Caco-2 (cell line): Measurements from ENCODE around the gene CRHR1. TPM values are rescaled to one million over a fixed set of nuclear protein-coding genes. Genes with fewer than 3 reads are reported as not detected.

Experiments used
- BruUV-seq: library from RNA; stranded (reverse); fragments of 400-500 nt; replicated peaks from 2 replicates; lab custom pipeline; 2021; lab: Mats Ljungman, UMichigan
- CTCF ChIA-PET: fragments of 300-600 bp; sonication (Branson Sonifier 250); formaldehyde crosslinking; loops from one replicate; lab custom pipeline; 2022; ENCODE audit warnings: antibody characterized with exemption; lab: Charles Lee
- POLR2A ChIA-PET: fragments of 300-600 bp; sonication (Branson Sonifier 250); formaldehyde crosslinking; loops from one replicate; lab custom pipeline; 2022; ENCODE audit warnings: antibody characterized with exemption; lab: Charles Lee
- DNase-seq, 2 experiments: peaks; one replicate each; pipeline versions ENCODE4 v3.0.0 to v3.0.0-alpha.2; 2020 to 2022
- H3K27me3 ChIP-seq: replicated peaks from 2 replicates; pipeline ENCODE4 v1.6.0; 2011; ENCODE audit warnings: low read length; ENCODE audit not compliant: control insufficient read depth, insufficient read depth
- H3K36me3 ChIP-seq: 2 replicates; pipeline ENCODE4 v1.5.1; 2011; ENCODE audit warnings: low read length; ENCODE audit not compliant: control insufficient read depth, insufficient read depth
- H3K4me1 ChIP-seq: fragments of 250-450 bp; sonication (Bioruptor Pico); 2 replicates; pipeline ENCODE4 v1.5.1; 2020; ENCODE audit warnings: mild to moderate bottlenecking
- H3K4me3 ChIP-seq: 2 replicates; pipeline ENCODE4 v1.5.1; 2011; ENCODE audit warnings: low read depth, mild to moderate bottlenecking, control low read depth, low read length
- H3K9me3 ChIP-seq: fragments of 250-450 bp; sonication (Bioruptor Pico); 2 replicates; pipeline ENCODE4 v1.5.1; 2020; ENCODE audit warnings: mild to moderate bottlenecking, moderate library complexity
- H3K27ac Mint-ChIP-seq: one replicate; pipeline ENCODE4 v1.8.0; 2022; ENCODE audit warnings: mixed read lengths; ENCODE audit not compliant: unreplicated experiment
- H3K27me3 Mint-ChIP-seq: one replicate; pipeline ENCODE4 v1.8.0; 2022; ENCODE audit warnings: mixed read lengths; ENCODE audit not compliant: insufficient read depth, unreplicated experiment
- H3K36me3 Mint-ChIP-seq: one replicate; pipeline ENCODE4 v1.8.0; 2022; ENCODE audit warnings: mild to moderate bottlenecking, mixed read lengths; ENCODE audit not compliant: insufficient read depth, unreplicated experiment
- H3K4me1 Mint-ChIP-seq: one replicate; pipeline ENCODE4 v1.8.0; 2022; ENCODE audit warnings: low read depth, mixed read lengths; ENCODE audit not compliant: unreplicated experiment
- H3K4me3 Mint-ChIP-seq: one replicate; pipeline ENCODE4 v1.8.0; 2022; ENCODE audit warnings: mild to moderate bottlenecking, moderate library complexity, mixed read lengths; ENCODE audit not compliant: unreplicated experiment
- H3K9me3 Mint-ChIP-seq: one replicate; pipeline ENCODE4 v1.8.0; 2022; ENCODE audit warnings: mixed read lengths; ENCODE audit not compliant: unreplicated experiment
- CTCF ChIP-seq, 2 experiments: fragments of 200-600 bp in 1 of 2; IDR thresholded peaks; 1 replicate in 1 of 2; 2 replicates in 1 of 2; pipeline versions ENCODE4 v1.5.1 to v1.8.0; 2011 to 2022; ENCODE audit warnings: antibody characterized with exemption in 1 of 2, control low read depth in 1 of 2, inconsistent platforms in 1 of 2, low read depth in 1 of 2, low read length in 1 of 2, mild to moderate bottlenecking in 1 of 2, moderate library complexity in 1 of 2; ENCODE audit not compliant: insufficient read depth in 1 of 2, severe bottlenecking in 1 of 2, unreplicated experiment in 1 of 2
- intact Hi-C: fragments of 100-400 bp; cut with micrococcal nuclease; formaldehyde crosslinking; loops from one replicate; pipeline ENCODE4 v1.10.0; 2022; ENCODE audit not compliant: unreplicated experiment
- total RNA-seq: library from RNA; stranded (reverse); gene quantifications from 2 replicates; pipeline ENCODE4 v1.2.3, GENCODE V29; 2022

CRHR1 gene
- total RNA-seq, 1 experiment from 2014 or later: not detected

DNA sequence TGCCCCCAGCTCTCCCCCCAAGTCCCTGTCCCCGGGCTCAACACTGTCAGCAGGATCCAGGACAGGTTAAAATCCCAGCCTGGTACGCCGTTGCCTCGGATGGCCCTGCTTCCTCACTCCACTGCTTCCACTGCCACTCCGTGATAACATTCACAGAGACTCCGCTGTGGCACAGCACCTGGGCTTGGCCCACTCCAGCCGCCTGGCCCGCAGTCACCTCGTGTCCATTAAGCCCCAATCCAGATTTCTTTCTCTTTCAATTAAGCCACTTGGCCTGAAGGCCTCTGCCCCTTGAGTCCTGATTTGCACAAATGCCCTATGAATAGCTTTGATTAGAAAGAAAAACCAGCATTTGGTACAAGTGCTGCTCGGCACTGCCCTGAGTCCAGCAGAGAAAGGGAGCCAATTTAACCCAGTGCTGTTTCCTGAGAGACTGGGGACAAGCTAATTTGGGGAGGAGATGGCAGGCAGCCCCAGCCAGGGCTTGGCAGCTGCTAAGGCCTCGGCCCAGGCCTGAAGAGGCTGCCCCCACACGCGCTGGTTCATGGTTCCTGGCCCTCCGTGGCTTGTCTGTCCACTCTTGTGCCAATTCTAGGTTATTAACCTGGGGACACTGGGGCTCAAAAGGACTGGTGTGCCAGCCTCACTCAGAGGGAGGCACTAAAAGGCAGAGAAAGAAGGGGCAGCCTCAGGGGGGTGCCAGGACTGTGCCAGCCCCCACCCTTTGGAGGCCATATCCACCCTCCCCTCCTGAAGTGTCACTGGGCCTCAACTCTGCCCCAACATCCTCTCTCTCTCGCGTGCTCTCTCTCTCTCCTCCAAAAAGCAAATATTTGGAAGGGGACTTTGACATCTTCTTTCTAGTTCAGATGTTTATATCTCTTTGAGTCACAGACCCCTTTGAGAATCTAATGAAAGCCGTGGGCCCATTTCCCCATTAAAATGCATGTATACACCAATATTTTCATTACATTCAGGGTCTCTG is 30.8 kb downstream of the CRHR1 start:
- Histone ChIP-seq H3K4me3 (no peak overlapping the region), H3K27me3 (no peaks in the 10 kb centered on the region), H3K36me3 (no peaks in the 10 kb centered on the region), H3K4me1 (no peaks in the 10 kb centered on the region), H3K9me3 (0 out of 2 replicates have a peak, but pooled peaks cover 2% of the 10 kb centered on the region)
- Mint-ChIP-seq H3K27me3 (peaks cover 3% of the 10 kb centered on the region), H3K36me3 (no peaks in the 10 kb centered on the region), H3K9me3 (no peaks in the 10 kb centered on the region), H3K4me3 (no peak overlapping the region), H3K4me1 (peaks cover 9% of the 10 kb centered on the region), H3K27ac (no peak overlapping the region)
- ChIA-PET POLR2A (no interaction called here), CTCF (no interaction called here)
- no TSS peak for BruUV-seq
- TF ChIP-seq CTCF (IDR thresholded peaks at IDR 0.05; ENCODE audit: insufficient read depth in 1 of 2, low read depth in 1 of 2, low read length in 1 of 2, severe bottlenecking in 1 of 2, unreplicated experiment in 1 of 2): no peak
- DNase-seq: no peak
- intact Hi-C loops: no loop called here

DNA sequence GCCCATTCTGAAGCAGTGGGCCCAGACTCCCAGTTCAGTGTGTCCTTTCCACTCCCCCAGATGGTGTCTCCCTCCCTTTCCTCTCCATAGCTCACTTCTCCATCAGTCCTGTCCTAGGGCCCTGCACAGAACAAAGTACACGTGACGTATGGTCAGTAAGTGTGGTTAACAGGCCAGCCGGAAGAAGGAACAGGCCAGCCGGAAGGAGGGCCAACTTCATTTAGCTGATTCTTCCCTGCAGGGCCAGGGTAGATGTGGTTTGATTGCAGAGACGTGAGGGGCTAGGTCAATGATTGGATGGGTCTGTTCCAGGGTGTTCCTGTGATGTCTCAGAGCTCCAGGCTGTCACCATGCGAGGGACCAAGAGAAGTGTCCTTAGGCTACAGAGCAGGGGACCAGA is 31.6 kb downstream of the CRHR1 start:
- POLR2A ChIA-PET: no interaction called here
- Mint-ChIP-seq H3K27ac (no peak overlapping the region), H3K9me3 (no peaks in the 10 kb centered on the region), H3K36me3 (no peaks in the 10 kb centered on the region), H3K4me3 (no peak overlapping the region), H3K4me1 (peaks cover 9% of the 10 kb centered on the region), H3K27me3 (peaks cover 4% of the 10 kb centered on the region)
- no peaks in the 10 kb centered on the region for H3K36me3 ChIP-seq
- no peak for DNase-seq
- CTCF ChIA-PET: interaction anchor here (0.7 to 1.0 kb wide), 2 partner anchors 16 to 176 kb away, joined by 3 read pairs; no protein-coding TSS in a partner anchor
- TF ChIP-seq CTCF (IDR thresholded peaks at IDR 0.05; ENCODE audit: insufficient read depth in 1 of 2, low read depth in 1 of 2, low read length in 1 of 2, severe bottlenecking in 1 of 2, unreplicated experiment in 1 of 2): no peak
- 0 out of 2 replicates have a peak, but pooled peaks cover 2% of the 10 kb centered on the region for H3K9me3 ChIP-seq
- H3K4me1 ChIP-seq: no peaks in the 10 kb centered on the region
- intact Hi-C loops: no loop called here
- no peaks in the 10 kb centered on the region for H3K27me3 ChIP-seq
- BruUV-seq: no TSS peak
- H3K4me3 ChIP-seq: no peak overlapping the region

- no TSS peak for BruUV-seq
- POLR2A ChIA-PET: no interaction called here
- Histone ChIP-seq H3K27me3 (no peaks in the 10 kb centered on the region), H3K36me3 (no peaks in the 10 kb centered on the region), H3K9me3 (no peaks in the 10 kb centered on the region), H3K4me3 (no peak overlapping the region), H3K4me1 (no peaks in the 10 kb centered on the region)
- H3K4me3 Mint-ChIP-seq: no peak overlapping the region
- no peaks in the 10 kb centered on the region for H3K9me3 Mint-ChIP-seq
- no peak for TF ChIP-seq CTCF (IDR thresholded peaks at IDR 0.05; ENCODE audit: insufficient read depth in 1 of 2, low read depth in 1 of 2, low read length in 1 of 2, severe bottlenecking in 1 of 2, unreplicated experiment in 1 of 2)
- H3K4me1 Mint-ChIP-seq: peaks cover 9% of the 10 kb centered on the region
- no peak for DNase-seq
- no peaks in the 10 kb centered on the region for H3K36me3 Mint-ChIP-seq
- peaks cover 7% of the 10 kb centered on the region for H3K27me3 Mint-ChIP-seq
- H3K27ac Mint-ChIP-seq: no peak overlapping the region
- CTCF ChIA-PET: interaction anchor here (0.6 kb wide), 1 partner anchor 77 kb away, joined by 3 read pairs; the partner anchor contains the start of gene MAPT
- intact Hi-C loops: no loop called here
These were observed 33.9 kb downstream of the CRHR1 start for GRCh38 chr17:45818041-45818440.
